Esophagus muscularis mucosa (tissue), 3 donors: ENCODE data around the gene PIGL.
"Not testable (repeated sequence)": the region's sequence is repeated elsewhere in the genome, so short reads cannot be mapped to it uniquely, and the experiment has no call there.

Source experiments
- CTCF ChIP-seq, 3 experiments: fragments of 200-600 bp in 2 of 3; fragments of 450-650 bp in 1 of 3; sonication (generic) in 2 of 3; IDR thresholded peaks; one replicate each; pipeline ENCODE4 v1.5.1; 2017 to 2019; ENCODE audit warnings: antibody characterized with exemption in 3 of 3, mild to moderate bottlenecking in 2 of 3, moderate library complexity in 1 of 3
- POLR2A ChIP-seq: fragments of 450-650 bp; IDR thresholded peaks from one replicate; pipeline ENCODE4 v1.6.1; 2017; ENCODE audit warnings: antibody characterized with exemption, moderate library complexity, mild to moderate bottlenecking, low read depth

- not testable (repeated sequence) for TF ChIP-seq CTCF (IDR thresholded peaks at IDR 0.05); POLR2A
Measured at GRCh38 chr17:16216341-16217001, 539 bp upstream of the PIGL start.
